SU-DHL-6 (cell line): ENCODE results near the gene ERG.

ENCODE experiments used
- EZH2phosphoT487 ChIP-seq: fragments of 200-600 bp; sonication (generic), shearing (Covaris generic); conservative IDR thresholded peaks from 2 replicates; pipeline ENCODE4 v1.6.1; 2018; ENCODE audit warnings: mild to moderate bottlenecking, antibody characterized with exemption, low read length, moderate library complexity, mixed read lengths
- TF ChIP-seq, protein P1 (sequence below): fragments of 200-600 bp; sonication (generic); IDR thresholded peaks from one replicate; pipeline ENCODE4 v1.5.1; 2017; ENCODE audit warnings: antibody characterized with exemption, mild to moderate bottlenecking, low read length, moderate library complexity; ENCODE audit not compliant: insufficient read depth, poor library complexity, severe bottlenecking

DNA sequence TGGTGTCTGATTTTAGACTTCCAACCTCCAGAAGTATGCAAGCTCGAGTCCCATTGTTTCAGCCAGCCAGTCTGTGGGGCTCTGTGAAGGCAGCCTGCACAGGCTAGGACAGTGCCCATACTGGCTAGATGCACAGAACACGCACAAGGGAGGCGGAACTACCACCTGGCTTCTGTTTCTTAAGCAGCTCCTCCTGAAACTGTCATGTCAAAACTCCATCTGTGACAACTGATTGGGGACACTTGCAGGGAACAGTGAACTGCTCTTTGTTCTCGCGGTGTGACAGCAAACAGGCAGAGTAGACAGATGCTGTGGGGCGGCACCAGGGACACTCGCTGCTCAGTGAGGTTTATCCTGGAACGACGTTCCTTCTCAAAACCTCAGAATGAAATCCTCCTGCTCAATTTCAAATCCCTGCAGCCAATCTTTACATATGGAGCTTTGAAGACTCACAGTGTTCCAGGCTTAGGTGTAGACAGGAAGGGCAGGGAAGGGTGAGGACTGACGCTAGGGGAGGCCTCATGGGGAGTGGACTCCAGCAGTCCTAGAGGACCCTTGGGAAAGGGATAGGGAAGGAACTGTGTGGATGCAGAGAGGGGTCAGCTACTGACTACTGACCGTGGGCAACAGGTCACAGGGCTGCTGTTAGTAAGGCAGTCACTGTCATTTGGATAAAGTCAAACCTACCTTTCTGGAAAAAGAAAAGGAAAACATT is 73.8 kb downstream of the ERG start:
- TF ChIP-seq, protein P1, sequence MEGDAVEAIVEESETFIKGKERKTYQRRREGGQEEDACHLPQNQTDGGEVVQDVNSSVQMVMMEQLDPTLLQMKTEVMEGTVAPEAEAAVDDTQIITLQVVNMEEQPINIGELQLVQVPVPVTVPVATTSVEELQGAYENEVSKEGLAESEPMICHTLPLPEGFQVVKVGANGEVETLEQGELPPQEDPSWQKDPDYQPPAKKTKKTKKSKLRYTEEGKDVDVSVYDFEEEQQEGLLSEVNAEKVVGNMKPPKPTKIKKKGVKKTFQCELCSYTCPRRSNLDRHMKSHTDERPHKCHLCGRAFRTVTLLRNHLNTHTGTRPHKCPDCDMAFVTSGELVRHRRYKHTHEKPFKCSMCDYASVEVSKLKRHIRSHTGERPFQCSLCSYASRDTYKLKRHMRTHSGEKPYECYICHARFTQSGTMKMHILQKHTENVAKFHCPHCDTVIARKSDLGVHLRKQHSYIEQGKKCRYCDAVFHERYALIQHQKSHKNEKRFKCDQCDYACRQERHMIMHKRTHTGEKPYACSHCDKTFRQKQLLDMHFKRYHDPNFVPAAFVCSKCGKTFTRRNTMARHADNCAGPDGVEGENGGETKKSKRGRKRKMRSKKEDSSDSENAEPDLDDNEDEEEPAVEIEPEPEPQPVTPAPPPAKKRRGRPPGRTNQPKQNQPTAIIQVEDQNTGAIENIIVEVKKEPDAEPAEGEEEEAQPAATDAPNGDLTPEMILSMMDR = no peak
- TF ChIP-seq EZH2phosphoT487 = no peak
